G401 (cell line): ENCODE data around the gene ATF7IP2. TPM values are rescaled to one million over a fixed set of nuclear protein-coding genes. Genes with fewer than 3 reads are reported as not detected.
"Not testable (repeated sequence)": the region's sequence is repeated elsewhere in the genome, so short reads cannot be mapped to it uniquely, and the experiment has no call there.

Source experiments
- DNase-seq: peaks from one replicate; pipeline ENCODE4 v3.0.0-alpha.2; 2015; ENCODE audit warnings: low spot score
- in situ Hi-C: cut with HindIII; loops from 2 replicates; pipeline ENCODE4 v1.10.0; 2016; ENCODE audit warnings: low sequenced_read_pairs, mixed read lengths
- total RNA-seq: library from RNA; depleted of rRNA; stranded (reverse); fragments of >200 nt; shearing (Covaris generic); gene quantifications from 2 replicates; pipeline ENCODE4 v1.2.3, GENCODE V29; 2014

ATF7IP2 gene
- total RNA-seq, 1 experiment from 2014 or later, result 12.5 TPM

DNA sequence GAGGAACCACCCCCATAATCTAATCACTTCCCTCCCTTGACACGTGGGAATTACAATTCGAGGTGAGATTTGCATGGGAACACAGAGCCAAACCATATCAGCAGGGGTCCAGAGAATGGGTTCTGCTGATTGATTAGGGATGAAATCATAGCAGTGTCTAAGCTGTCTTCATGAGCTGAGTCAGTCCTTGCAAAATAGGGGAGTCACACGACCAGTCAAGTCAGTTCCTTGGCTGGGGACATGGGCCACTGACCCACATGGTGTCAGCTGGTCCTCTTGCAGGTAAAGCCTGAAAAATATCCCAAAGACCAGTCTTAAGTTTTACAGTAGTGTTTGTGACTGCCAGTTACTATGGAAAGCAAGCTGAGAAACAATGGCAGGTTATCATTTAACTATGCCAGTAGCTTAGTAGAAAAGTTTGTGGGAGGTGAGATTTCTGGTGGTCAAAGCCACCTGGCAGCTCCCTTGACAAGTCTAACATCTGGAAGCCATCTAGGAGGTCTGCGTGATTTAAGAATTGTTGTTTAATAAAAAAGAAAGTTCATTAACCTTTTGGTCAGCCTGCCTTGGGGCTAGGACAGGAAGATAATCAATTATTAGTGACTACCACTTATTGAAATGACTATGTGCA lies 15.7 kb upstream of the ATF7IP2 start:
- in situ Hi-C loops, result no loop called here
- no peak for DNase-seq

GRCh38 chr16:10371592-10371991 lies 14.3 kb upstream of the ATF7IP2 start:
- no peak for DNase-seq
- in situ Hi-C loops, result no loop called here

GRCh38 chr16:10373556-10373955 lies 12.3 kb upstream of the ATF7IP2 start:
- no peak for DNase-seq
- in situ Hi-C loops, result no loop called here

GRCh38 chr16:10376229-10376628 lies 9.6 kb upstream of the ATF7IP2 start:
- no peak for DNase-seq
- in situ Hi-C loops, result no loop called here

DNA sequence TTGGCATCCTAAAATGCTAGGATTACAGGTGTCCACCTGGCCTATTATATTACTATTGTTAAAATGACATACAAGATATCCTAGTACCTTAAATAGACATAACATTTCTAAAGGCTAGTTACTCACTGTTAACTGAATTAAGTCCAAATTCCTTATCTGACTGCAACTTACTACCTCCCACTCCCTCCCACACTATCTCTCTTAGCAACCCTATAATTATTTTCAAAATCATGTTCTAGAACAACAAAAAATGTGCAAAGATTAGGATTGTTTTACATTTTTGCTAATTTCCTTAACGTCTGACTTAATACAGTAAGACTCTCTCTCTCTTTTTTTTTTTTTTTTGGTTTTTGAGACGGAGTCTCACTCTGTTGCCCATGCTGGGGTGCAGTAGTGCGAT lies 2.2 kb upstream of the ATF7IP2 start:
- DNase-seq, result no peak
- in situ Hi-C loops, result no loop called here

GRCh38 chr16:10386517-10387100 lies 748 bp downstream of the ATF7IP2 start:
- peak; percentile 10 for DNase-seq
- in situ Hi-C loops, result no loop called here

- no peak for DNase-seq
- in situ Hi-C loops, result no loop called here
These were observed 1.3 kb downstream of the ATF7IP2 start for GRCh38 chr16:10387188-10387617.

DNA sequence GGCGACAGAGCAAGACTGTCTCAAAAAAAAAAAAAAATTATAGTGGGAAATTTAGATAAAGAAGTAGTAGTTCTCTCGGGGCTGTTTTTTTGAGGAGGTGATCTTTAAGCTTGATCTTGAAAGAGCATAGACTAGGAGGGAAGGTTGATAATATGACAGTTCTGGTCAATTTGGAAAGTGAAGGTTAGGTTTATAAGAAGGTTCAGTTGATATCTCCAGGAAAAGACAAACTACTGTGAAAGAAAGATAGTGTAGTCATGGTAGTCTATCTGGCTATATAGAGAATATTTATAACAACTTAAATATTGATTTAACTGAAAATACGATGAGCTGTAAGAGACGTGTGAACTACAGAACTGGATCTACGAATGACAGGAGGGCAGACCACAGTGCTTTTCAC lies 3.1 kb downstream of the ATF7IP2 start:
- in situ Hi-C loops, result no loop called here
- no peak for DNase-seq

GRCh38 chr16:10390330-10390729 lies 4.5 kb downstream of the ATF7IP2 start:
- no peak for DNase-seq
- in situ Hi-C loops, result no loop called here

- DNase-seq, result no peak
These were observed 5.0 kb downstream of the ATF7IP2 start for GRCh38 chr16:10390867-10391266.

DNA sequence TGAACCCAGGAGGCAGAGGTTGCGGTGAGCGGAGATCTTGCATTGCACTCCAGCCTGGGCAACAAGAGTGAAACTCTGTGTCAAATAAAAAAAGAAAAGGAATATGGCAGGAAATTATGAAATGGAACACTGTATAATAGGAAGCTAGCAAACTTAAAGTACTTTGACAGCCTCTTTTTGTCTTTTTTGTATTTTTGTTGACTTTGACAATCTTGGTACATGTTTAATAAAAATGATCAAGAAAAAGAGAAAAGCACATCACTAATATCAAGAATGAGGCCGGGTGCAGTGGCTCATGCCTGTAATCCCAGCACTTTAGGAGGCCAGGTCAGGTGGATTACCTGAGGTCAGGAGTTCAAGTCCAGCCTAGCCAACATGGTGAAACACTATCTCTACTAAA lies 5.5 kb downstream of the ATF7IP2 start:
- no peak for DNase-seq
- in situ Hi-C loops, result no loop called here

More at GRCh38 chr16:10390867-10391266, 5.0 kb downstream of the ATF7IP2 start:
- in situ Hi-C loops, result no loop called here

DNA sequence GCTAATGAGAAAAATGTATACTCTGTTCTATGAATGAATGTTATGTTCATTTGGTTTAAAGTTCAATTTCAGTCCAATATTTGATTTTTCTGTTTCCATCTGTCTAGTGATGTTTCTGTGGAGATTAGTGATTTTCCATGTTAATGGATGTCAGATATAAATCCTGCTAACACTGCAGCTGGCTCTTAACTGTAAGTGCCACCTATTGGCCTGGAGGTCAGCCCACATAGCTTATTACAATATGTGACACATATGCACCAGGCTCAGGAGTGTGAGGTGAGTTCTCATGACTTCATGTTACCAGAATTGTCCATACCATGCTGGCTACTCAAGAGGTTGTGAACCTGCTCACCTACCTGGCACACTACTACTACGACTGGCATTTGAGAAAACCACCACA lies 17.1 kb downstream of the ATF7IP2 start:
- no peak for DNase-seq
- in situ Hi-C loops, result no loop called here

GRCh38 chr16:10405386-10405939 lies 19.6 kb downstream of the ATF7IP2 start:
- in situ Hi-C loops, result no loop called here
- no peak for DNase-seq

GRCh38 chr16:10408824-10409381 lies 23.0 kb downstream of the ATF7IP2 start:
- in situ Hi-C loops, result no loop called here
- DNase-seq, result no peak

GRCh38 chr16:10409713-10410112 lies 23.9 kb downstream of the ATF7IP2 start:
- in situ Hi-C loops, DNase-seq: not testable (repeated sequence)

DNA sequence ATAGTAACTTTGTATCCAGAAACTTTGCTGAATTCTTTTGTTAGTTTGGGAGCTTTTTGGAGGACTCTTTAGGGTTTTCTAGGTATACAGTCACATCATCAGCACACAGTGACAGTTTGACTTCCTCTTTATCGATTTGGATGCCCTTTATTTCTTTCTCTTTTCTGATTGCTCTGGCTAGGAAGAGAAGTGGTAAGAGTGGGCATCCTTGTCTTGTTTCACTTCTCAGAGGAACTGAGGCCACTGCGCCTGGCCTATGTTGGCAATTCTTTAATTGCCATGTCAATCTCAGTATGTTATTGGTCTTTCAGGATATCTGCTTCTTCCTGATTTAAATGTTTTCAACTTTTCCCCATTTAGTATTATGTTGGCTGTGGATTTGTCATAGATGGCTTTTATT lies 24.6 kb downstream of the ATF7IP2 start:
- in situ Hi-C loops, result no loop called here
- no peak for DNase-seq

DNA sequence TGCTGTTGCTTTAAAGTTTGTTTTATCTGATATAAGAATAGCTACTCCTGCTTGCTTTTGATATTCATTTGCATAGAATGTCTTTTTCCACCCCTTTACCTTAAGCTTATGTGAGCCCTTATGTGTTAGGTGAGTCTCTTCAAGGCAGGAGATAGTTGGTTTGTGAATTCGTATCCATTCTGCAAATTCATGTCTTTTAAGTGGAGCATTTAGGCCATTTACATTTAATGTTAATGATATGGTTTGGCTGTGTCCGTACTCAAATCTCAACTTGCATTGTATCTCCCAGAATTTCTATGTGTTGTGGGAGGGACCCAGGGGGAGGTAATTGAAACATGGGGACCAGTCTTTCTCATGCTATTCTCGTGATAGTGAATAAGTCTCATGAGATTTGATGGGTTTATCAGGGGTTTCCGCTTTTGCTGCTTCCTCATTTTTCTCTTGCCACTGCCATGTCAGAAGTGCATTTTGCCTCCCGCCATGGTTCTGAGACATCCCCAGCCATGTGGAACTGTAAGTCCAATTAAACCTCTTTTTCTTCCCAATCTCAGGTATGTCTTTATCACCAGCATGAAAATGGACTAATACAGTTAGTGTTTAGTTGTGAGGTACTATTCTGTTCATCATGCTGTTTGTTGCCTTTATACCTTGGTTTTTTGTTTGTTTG lies 27.2 kb downstream of the ATF7IP2 start:
- in situ Hi-C loops, result no loop called here
- DNase-seq, result no peak

- DNase-seq, in situ Hi-C loops: not testable (repeated sequence)
These were observed 32.3 kb downstream of the ATF7IP2 start for GRCh38 chr16:10418204-10418603.

DNA sequence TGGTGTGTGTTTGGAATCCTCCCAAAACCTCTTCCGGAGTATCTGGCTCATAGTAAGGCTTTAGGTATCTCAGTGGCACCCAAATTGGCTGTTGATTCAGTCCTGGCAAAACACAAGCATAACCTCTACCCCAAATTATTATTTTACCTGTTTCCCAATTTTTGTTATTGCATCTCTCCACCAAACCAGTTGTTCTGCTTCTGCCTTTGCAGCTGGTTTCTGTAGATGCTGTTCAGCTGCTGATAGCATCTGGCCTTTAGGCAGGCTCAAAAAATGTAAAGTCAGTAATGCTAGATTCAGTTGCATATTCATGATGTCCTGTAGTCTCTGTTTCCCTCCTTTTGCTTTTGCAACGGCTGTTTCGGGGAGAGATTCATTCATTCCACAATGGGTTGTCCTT lies 33.8 kb downstream of the ATF7IP2 start:
- DNase-seq, result no peak
- in situ Hi-C loops, result no loop called here

- in situ Hi-C loops, result no loop called here
- no peak for DNase-seq
These were observed 35.7 kb downstream of the ATF7IP2 start for GRCh38 chr16:10421596-10421995.
